Endothelial cell of umbilical vein (primary cell): ENCODE results near the gene DPP6. TPM values are rescaled to one million over a fixed set of nuclear protein-coding genes. Genes with fewer than 3 reads are reported as not detected.
A peak's percentile ranks its signal among the peaks of the same experiment; 100 is the strongest.
"Not testable (repeated sequence)": the region's sequence is repeated elsewhere in the genome, so short reads cannot be mapped to it uniquely, and the experiment has no call there.

Experiments
- BruUV-seq: library from RNA; stranded (reverse); fragments of 400-500 nt; replicated peaks from 2 replicates; lab custom pipeline; 2021; lab: Mats Ljungman, UMichigan
- CTCF ChIA-PET: fragments of 300-600, 350-600 bp; sonication (Branson Sonifier 250); formaldehyde crosslinking; loops from one replicate; lab custom pipeline; 2021; ENCODE audit warnings: antibody characterized with exemption, inconsistent platforms; lab: Charles Lee
- POLR2A ChIA-PET: fragments of 300-600, 350-600 bp; sonication (Branson Sonifier 250); formaldehyde crosslinking; loops from one replicate; lab custom pipeline; 2021; ENCODE audit warnings: antibody characterized with exemption, inconsistent platforms; lab: Charles Lee
- DNase-seq: peaks from one replicate; pipeline ENCODE4 v3.0.0-alpha.2; 2011; ENCODE audit warnings: low read depth, low spot score
- FAIRE-seq: peaks from 2 replicates; lab custom pipeline; 2011; peaks lifted over from hg19 to GRCh38; lab: Jason Lieb, UNC
- H2AFZ ChIP-seq: 2 replicates; pipeline ENCODE4 v1.6.0; 2012; ENCODE audit warnings: low read depth, low read length, control low read depth, inconsistent platforms
- H3K27ac ChIP-seq: 2 replicates; pipeline ENCODE4 v1.5.1; 2011; ENCODE audit warnings: low read depth, mild to moderate bottlenecking, control low read depth, low read length, moderate library complexity; ENCODE audit not compliant: insufficient read depth
- H3K27me3 ChIP-seq, 2 experiments: 2 replicates each; pipeline versions ENCODE4 v1.6.0 to v1.6.1; 2011; ENCODE audit warnings: low read length in 2 of 2, mixed read lengths in 1 of 2; ENCODE audit not compliant: control insufficient read depth in 2 of 2, insufficient read depth in 2 of 2
- H3K36me3 ChIP-seq, 2 experiments: 2 replicates in 1 of 2; 3 replicates in 1 of 2; pipeline ENCODE4 v1.5.1; 2011; ENCODE audit warnings: low read length in 2 of 2, mild to moderate bottlenecking in 1 of 2, moderate library complexity in 1 of 2; ENCODE audit not compliant: control insufficient read depth in 2 of 2, insufficient read depth in 2 of 2; ENCODE audit errors: extremely low read depth in 1 of 2
- H3K4me1 ChIP-seq: 3 replicates; pipeline ENCODE4 v1.5.1; 2011; ENCODE audit warnings: mild to moderate bottlenecking, low read length; ENCODE audit not compliant: control insufficient read depth, insufficient read depth; ENCODE audit errors: extremely low read depth
- H3K4me2 ChIP-seq: 2 replicates; pipeline ENCODE4 v1.6.1; 2011; ENCODE audit warnings: low read length, control low read depth, mixed read lengths; ENCODE audit not compliant: insufficient read depth
- H3K4me3 ChIP-seq, 3 experiments: fragments of 200-600 bp in 1 of 3; sonication (generic), shearing (Covaris generic) in 1 of 3; replicated peaks in 1 of 3; 2 replicates each; pipeline ENCODE4 v1.5.1; 2011 to 2016; ENCODE audit warnings: control low read depth in 3 of 3, low read length in 3 of 3, mild to moderate bottlenecking in 2 of 3, inconsistent platforms in 1 of 3, low read depth in 1 of 3, moderate library complexity in 1 of 3; ENCODE audit not compliant: insufficient read depth in 1 of 3
- H3K79me2 ChIP-seq: 2 replicates; pipeline ENCODE4 v1.6.0; 2012; ENCODE audit warnings: low read length, inconsistent platforms; ENCODE audit not compliant: control insufficient read depth, insufficient read depth
- H3K9ac ChIP-seq: replicated peaks from 2 replicates; pipeline ENCODE3; 2011; ENCODE audit warnings: low read length, control low read depth; ENCODE audit not compliant: insufficient read depth; ENCODE audit errors: extremely low read depth
- H3K9me1 ChIP-seq: replicated peaks from 3 replicates; pipeline ENCODE4 v1.6.0; 2011; ENCODE audit warnings: mild to moderate bottlenecking, low read length; ENCODE audit not compliant: control insufficient read depth, insufficient read depth; ENCODE audit errors: extremely low read depth
- H3K9me3 ChIP-seq: replicated peaks from 2 replicates; pipeline ENCODE4 v1.5.1; 2012; ENCODE audit warnings: low read length, inconsistent platforms; ENCODE audit not compliant: control insufficient read depth, insufficient read depth
- H4K20me1 ChIP-seq: replicated peaks from 2 replicates; pipeline ENCODE3; 2011; ENCODE audit warnings: mild to moderate bottlenecking, low read length; ENCODE audit not compliant: control insufficient read depth, insufficient read depth; ENCODE audit errors: extremely low read depth
- dilution Hi-C: fragments of 300-500 bp; cut with MboI; formaldehyde crosslinking; loops from one replicate; pipeline ENCODE4 v1.15.0; 2019; ENCODE audit warnings: low sequenced_read_pairs; ENCODE audit not compliant: extremely low pct_ligation_motif_present
- intact Hi-C: fragments of 100-400 bp; cut with micrococcal nuclease; formaldehyde crosslinking; loops from one replicate; pipeline ENCODE4 v1.10.0; 2022
- polyA plus RNA-seq, 4 experiments: library from polyadenylated mRNA; depleted of rRNA in 3 of 4; stranded (reverse) in 3 of 4; unstranded in 1 of 4; fragments of >200 nt; gene quantifications; 2 replicates each; pipeline versions ENCODE4 v1.2.1 to v1.2.3, GENCODE V29; 2011 to 2012; ENCODE audit warnings: missing spikeins in 1 of 4
- total RNA-seq: library from RNA; stranded (reverse); gene quantifications from 2 replicates; pipeline ENCODE4 v1.2.3, GENCODE V29; 2021

The DPP6 gene
- total and polyA plus RNA-seq, 2 donors (not counting 3 experiments of a cell fraction or from before 2014, with no cell fraction given): not detected

DNA sequence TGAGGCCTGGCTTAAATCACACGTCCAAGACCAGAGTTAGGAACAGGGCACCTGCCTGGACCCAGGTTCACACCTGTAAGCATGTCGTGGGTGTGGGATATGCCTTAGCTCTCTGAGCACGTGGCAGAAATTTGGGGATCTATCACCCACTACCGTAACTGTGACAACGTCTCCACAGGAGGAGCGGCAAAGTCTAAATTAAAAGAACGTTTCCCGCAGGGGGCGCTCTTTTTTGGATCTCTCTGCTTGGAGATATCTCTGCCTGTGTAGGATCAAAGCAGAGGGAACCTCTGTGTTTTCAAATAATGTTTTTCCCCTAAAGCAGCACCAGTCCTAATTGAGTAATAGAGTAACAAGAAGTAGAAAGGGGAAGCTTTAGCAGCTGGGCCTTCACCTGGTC is 43.0 kb downstream of the DPP6 start:
- H3K4me1 ChIP-seq, BruUV-seq, H3K4me2 ChIP-seq, FAIRE-seq, intact Hi-C loops, H3K4me3 ChIP-seq, H2AFZ ChIP-seq, H4K20me1 ChIP-seq, H3K9ac ChIP-seq, dilution Hi-C loops, H3K36me3 ChIP-seq, POLR2A ChIA-PET, H3K9me3 ChIP-seq, H3K27ac ChIP-seq, DNase-seq, H3K79me2 ChIP-seq, H3K27me3 ChIP-seq, H3K9me1 ChIP-seq, CTCF ChIA-PET: not testable (repeated sequence)

DNA sequence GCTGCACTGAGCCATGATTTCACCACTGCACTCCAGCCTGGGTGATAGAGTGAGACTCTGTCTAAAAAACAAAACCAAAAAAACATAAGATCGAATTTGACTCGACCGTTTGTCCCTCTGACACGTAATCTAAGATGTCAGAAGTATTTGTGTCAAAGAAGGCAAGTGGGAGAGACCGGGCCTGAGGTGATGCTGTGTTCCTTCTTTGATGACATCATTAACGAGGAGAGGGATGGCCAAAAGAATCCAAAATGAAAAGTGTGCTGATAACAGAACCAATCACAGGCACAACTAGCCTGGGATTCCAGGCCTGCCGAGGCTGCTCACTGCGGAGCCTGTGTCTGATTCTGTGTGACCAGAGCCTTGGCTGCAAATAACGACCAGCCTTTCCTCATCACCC is 52.9 kb downstream of the DPP6 start:
- H2AFZ ChIP-seq, BruUV-seq, H3K36me3 ChIP-seq, intact Hi-C loops, dilution Hi-C loops, H3K4me2 ChIP-seq, DNase-seq, POLR2A ChIA-PET, H4K20me1 ChIP-seq, H3K79me2 ChIP-seq, CTCF ChIA-PET, H3K9ac ChIP-seq, H3K27me3 ChIP-seq, H3K9me3 ChIP-seq, H3K4me1 ChIP-seq, H3K27ac ChIP-seq, H3K4me3 ChIP-seq, FAIRE-seq, H3K9me1 ChIP-seq: not testable (repeated sequence)

DNA sequence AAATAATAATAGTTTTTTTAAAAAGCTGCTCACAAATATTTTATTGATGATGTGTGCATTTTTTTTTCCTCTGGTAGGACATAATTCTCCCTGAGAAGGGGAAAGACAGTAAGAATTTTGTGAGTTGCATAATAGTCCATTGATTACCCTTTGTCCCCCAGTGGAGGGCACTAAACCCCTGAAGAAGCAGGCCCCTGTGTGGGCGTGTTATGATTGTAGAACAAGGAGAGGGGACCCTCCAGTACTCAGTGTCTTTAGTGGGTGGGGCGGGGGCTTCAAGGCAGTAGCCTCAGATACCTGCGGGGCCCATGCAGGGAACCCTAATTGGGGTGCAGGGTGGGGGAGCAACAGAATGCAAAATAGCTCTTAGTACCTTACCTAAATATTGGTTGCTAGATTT is 57.4 kb downstream of the DPP6 start:
- H3K4me1 ChIP-seq, H3K27me3 ChIP-seq, H3K9ac ChIP-seq, H2AFZ ChIP-seq, H4K20me1 ChIP-seq, CTCF ChIA-PET, POLR2A ChIA-PET, FAIRE-seq, H3K9me1 ChIP-seq, intact Hi-C loops, dilution Hi-C loops, H3K36me3 ChIP-seq, H3K9me3 ChIP-seq, H3K27ac ChIP-seq, DNase-seq, H3K79me2 ChIP-seq, H3K4me3 ChIP-seq, H3K4me2 ChIP-seq, BruUV-seq: not testable (repeated sequence)

DNA sequence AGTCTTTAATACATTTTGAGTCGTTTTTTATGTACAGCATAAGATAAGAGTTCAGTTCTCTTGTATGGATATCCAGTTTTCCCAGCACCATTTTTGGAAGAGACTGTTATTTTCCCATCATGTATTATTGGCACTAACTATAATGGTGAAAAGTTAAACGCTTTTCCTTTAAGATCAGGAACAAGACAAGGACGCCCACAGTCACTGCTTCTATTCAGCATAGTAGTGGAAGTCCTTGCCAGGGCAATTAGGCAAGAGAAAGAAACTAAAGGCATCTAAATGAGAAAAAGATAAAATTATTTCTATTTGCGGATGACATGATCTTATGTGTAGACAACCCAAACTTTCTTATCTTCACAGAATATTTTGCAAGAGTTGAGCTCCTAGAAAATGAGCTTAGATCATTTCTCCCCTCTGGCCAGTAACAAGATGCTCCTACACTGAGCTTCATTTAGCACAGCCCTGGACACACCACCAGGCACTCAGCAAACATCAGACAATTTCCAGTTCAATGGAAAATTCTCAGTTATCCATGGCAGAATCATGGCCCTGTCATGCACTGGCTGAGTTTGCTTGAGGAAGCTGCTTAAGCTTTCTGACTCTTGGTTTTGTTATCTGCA is 61.6 kb downstream of the DPP6 start:
- dilution Hi-C loops: not testable (repeated sequence)

More for the DNA sequence above, 61.6 kb downstream of the DPP6 start:
- H2AFZ ChIP-seq, H3K27me3 ChIP-seq, H3K9me1 ChIP-seq, H3K9me3 ChIP-seq, BruUV-seq, POLR2A ChIA-PET, CTCF ChIA-PET, H3K4me2 ChIP-seq, H4K20me1 ChIP-seq, DNase-seq, H3K4me3 ChIP-seq, H3K9ac ChIP-seq, H3K79me2 ChIP-seq, H3K4me1 ChIP-seq, intact Hi-C loops, H3K27ac ChIP-seq, H3K36me3 ChIP-seq: not testable (repeated sequence)
- FAIRE-seq: peak; percentile 15
